Mucosa of rectum (tissue), 2 donors: ENCODE results near the gene DYRK2.

Source experiments
- H3K27ac ChIP-seq, 2 donors: one replicate each; pipeline ENCODE4 v1.7.0; 2013; ENCODE audit warnings: inconsistent platforms in 2 of 2, low read depth in 2 of 2, low read length in 2 of 2
- H3K27me3 ChIP-seq, 2 donors: one replicate each; pipeline ENCODE4 v1.7.0; 2013; ENCODE audit warnings: low read length in 2 of 2; ENCODE audit not compliant: control insufficient read depth in 2 of 2, insufficient read depth in 2 of 2
- H3K36me3 ChIP-seq, 2 donors: one replicate each; pipeline ENCODE4 v1.7.0; 2013; ENCODE audit warnings: low read length in 2 of 2; ENCODE audit not compliant: control insufficient read depth in 2 of 2, insufficient read depth in 2 of 2
- H3K4me1 ChIP-seq, 2 donors: one replicate each; pipeline ENCODE4 v1.7.0; 2013; ENCODE audit warnings: low read length in 2 of 2, mild to moderate bottlenecking in 1 of 2; ENCODE audit not compliant: control insufficient read depth in 2 of 2, insufficient read depth in 2 of 2
- H3K4me3 ChIP-seq, 2 donors: one replicate each; pipeline ENCODE4 v1.7.0; 2013; ENCODE audit warnings: low read length in 2 of 2
- H3K9ac ChIP-seq, 2 donors: one replicate each; pipeline ENCODE4 v1.7.0; 2013; ENCODE audit warnings: low read length in 2 of 2, low read depth in 1 of 2, mild to moderate bottlenecking in 1 of 2
- H3K9me3 ChIP-seq, 2 donors: one replicate each; pipeline ENCODE4 v1.7.0; 2013; ENCODE audit warnings: low read length in 2 of 2; ENCODE audit not compliant: control insufficient read depth in 2 of 2
- donor health status: healthy.
- donor health status: Normal muscosa, but diverticular disease.

The DYRK2 gene

DNA sequence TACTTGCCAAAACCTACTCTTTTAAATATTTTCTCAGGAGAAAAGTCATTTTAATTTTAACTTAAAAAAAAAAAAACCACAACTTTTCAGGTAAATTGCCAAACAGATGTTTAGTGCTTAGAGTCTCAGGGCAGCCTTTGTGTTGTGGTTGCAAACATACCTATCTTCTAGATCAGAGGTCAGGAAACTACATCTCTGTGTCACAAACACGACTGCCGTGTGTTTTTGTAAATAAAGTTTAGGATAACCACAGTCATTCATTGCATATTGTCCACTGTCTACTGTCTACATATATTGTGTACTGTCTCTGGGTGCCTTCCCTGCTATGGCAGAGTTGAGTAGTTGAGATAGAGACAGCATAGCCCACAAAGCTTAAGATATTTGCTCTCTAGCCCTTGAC is 48.9 kb downstream of the DYRK2 start:
- Histone ChIP-seq H3K27me3 (no peaks in the 10 kb centered on the region), H3K9ac (no peak overlapping the region), H3K9me3 (no peaks in the 10 kb centered on the region), H3K36me3 (no peaks in the 10 kb centered on the region), H3K4me1 (peaks cover 0 to 3% of the 10 kb centered on the region in 2 donors), H3K4me3 (no peak overlapping the region), H3K27ac (no peak overlapping the region)

DNA sequence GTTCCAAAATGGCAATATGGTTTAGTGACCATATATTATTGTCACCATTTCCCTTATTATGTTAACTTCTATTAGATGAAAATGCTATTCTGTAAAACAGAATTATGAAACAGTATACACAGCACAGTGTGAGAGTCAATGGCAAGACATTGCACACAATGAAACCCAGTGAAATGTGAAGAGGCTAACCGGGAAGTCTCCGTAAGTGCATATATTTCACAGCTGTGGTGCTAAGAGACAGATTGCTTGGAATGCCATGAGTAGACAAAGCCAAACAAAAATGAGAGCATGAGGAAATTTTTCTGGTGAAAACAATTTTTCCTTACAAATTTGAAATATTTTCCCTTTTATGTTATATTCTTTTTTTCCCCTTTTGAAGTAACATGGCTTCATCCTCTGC is 49.4 kb downstream of the DYRK2 start:
- Histone ChIP-seq H3K4me1 (peaks cover 0 to 3% of the 10 kb centered on the region in 2 donors), H3K27ac (no peak overlapping the region), H3K9ac (no peak overlapping the region), H3K36me3 (no peaks in the 10 kb centered on the region), H3K9me3 (no peaks in the 10 kb centered on the region), H3K27me3 (no peaks in the 10 kb centered on the region), H3K4me3 (no peak overlapping the region)

DNA sequence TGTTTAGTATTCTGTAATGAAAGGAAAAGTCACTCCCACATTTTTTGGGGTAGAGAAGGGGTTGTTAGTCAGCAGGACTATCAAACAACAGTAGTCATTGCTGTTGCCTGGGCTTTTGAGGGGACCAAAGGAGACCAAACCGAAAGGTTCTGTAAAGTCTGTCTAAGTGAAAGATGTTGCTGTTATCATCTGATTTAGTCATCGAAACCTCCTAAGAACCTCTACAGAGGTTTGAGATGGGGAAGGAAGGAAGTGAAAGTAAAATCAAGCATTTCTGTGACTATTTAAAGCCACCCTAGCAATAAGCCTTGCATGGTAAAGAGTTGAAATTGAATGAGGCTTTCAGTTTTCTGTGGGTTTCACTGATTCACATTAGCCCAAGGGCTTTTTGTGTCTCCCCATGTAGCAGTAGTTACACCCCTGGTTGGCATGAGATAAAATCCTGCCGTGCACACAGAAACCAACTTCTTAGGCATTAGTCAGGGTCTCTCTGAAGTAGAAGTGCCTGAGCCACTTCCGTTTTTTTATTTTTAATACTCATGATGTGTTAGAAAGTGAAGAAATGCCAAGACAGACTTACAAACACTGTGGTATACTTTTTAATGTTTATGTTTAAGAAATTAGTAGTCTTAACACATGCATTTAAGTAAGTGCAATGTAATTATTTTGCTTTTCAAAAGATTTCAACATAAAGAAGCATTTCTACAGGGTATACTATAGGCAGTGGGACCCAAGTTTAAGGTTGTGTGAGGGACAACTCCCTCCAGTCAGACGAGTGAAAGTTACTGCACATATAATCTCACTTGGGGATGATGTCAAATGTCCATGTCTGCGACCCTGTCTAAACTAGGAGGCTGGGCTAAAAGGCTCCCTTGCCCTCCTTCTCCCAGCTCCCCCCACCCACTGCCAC is 50.4 kb downstream of the DYRK2 start:
- H3K9me3 ChIP-seq: no peaks in the 10 kb centered on the region
- H3K9ac ChIP-seq: no peak overlapping the region
- H3K36me3 ChIP-seq: no peaks in the 10 kb centered on the region
- no peaks in the 10 kb centered on the region for H3K27me3 ChIP-seq
- H3K27ac ChIP-seq: peak overlapping the region in 1 of 2 donors; percentile 3
- peaks cover 0 to 3% of the 10 kb centered on the region in 2 donors for H3K4me1 ChIP-seq
- H3K4me3 ChIP-seq: peak overlapping the region in 1 of 2 donors; percentile 49

DNA sequence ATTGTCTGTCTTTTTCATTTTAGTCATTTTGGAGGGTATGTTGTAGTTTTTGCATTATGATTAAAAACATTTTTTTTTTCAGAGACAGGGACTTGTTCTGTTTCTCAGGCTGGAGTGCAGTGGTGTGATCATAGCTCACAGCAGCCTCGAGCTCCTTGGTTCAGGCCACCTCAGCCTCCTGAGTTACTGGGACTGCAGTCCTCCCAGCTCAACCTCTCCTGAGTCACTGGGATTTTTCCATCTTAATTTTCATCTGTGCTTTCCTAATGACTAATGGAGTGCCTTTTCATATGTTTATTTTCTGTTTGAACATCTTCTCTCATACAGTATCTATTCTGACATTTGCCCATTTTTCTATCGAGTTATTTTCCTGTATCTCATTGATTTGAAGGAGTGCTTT is 52.6 kb downstream of the DYRK2 start:
- Histone ChIP-seq H3K27ac (no peak overlapping the region), H3K4me3 (no peak overlapping the region), H3K27me3 (no peaks in the 10 kb centered on the region), H3K4me1 (peaks cover 0 to 3% of the 10 kb centered on the region in 2 donors), H3K36me3 (no peaks in the 10 kb centered on the region), H3K9me3 (no peaks in the 10 kb centered on the region), H3K9ac (no peak overlapping the region)

DNA sequence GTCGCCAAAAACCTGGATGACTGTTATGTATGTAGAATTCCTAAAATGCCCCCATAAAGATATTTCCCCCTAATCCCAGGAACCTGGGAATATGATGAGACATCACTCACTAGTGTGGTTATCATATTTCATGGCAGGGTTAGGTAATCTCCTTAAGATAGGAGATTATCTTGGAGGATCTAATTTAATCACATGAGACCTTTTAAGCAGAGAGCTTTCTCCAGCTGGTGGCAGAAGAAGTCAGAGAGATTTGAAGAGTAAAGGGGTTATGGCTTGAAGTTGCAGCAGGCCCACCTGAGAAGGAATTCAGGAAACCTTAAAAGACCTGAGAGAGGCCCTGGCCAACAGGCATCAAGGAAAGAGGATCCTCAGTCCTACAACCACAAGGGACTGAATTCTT is 53.6 kb downstream of the DYRK2 start:
- H3K4me1 ChIP-seq: peaks cover 0 to 4% of the 10 kb centered on the region in 2 donors
- H3K27ac ChIP-seq: no peak overlapping the region
- H3K4me3 ChIP-seq: no peak overlapping the region
- no peak overlapping the region for H3K9ac ChIP-seq
- H3K27me3 ChIP-seq: no peaks in the 10 kb centered on the region
- no peaks in the 10 kb centered on the region for H3K9me3 ChIP-seq
- no peaks in the 10 kb centered on the region for H3K36me3 ChIP-seq

DNA sequence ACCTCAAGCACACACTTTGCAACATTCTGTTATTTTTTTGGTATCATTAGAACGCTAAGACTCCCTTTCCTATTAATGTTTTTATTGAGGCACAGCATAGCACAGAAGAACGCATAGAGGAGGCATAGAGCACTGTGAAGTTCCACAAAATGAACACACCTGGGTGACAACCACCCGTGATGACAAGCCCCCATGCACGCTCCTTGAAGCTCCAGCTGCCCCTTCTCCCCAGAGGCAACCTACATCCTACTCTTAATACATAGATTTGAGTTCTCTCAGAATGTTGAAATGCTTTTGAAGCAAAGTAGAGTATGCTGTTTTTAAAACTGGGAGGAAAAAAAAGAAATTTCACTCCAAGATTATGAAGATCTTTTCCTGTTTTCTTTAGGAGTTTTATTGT is 55.5 kb downstream of the DYRK2 start:
- Histone ChIP-seq H3K27me3 (no peaks in the 10 kb centered on the region), H3K4me1 (peaks cover 0 to 2% of the 10 kb centered on the region in 2 donors), H3K27ac (no peak overlapping the region), H3K4me3 (no peak overlapping the region), H3K9ac (no peak overlapping the region), H3K9me3 (no peaks in the 10 kb centered on the region), H3K36me3 (no peaks in the 10 kb centered on the region)

DNA sequence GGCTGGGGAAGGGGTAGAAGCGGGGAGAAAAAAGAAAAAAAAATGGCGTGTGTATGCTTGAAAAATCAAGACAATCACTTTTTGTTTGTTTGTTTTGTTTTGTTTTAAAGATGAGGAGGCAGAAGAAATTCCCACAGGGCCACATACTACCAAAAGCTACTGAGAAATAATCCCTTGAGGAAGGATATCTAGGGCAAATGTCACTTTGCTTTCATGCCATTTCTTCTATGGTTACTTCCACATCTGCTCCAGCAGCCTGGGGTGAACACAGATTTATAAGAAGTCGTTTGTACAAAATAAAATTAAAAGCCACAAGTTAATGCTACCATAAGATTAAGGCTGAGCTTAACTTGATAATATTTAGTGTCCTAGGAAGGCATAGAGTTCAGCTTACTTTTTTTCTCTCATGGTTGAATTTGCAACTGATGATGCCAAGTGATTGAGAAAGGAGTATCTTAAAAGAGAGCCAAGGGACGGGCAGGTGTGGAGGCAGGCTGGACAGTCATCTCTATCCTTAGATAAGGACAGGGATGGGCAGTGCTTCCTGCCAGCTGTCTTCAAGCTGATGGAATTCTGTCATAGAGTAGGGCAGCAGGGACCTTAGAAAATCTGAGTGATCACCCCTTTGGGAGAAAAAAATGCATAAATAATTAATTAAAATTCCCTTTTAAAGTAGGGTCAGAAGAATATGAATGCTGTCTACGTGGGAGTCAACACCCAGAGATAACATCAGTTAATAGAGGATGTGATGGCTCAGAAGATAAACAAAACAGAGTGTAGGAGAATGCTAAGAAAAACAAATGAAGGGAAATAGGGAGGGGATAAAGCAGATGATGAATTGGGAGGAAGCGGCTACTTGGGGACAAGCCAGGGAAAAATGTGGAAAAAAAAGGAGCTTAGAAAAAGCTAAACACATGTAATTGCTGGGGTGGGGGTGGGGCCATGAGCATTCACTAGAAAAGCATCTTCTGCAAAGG is 57.1 kb downstream of the DYRK2 start:
- no peak overlapping the region for H3K27ac ChIP-seq

DNA sequence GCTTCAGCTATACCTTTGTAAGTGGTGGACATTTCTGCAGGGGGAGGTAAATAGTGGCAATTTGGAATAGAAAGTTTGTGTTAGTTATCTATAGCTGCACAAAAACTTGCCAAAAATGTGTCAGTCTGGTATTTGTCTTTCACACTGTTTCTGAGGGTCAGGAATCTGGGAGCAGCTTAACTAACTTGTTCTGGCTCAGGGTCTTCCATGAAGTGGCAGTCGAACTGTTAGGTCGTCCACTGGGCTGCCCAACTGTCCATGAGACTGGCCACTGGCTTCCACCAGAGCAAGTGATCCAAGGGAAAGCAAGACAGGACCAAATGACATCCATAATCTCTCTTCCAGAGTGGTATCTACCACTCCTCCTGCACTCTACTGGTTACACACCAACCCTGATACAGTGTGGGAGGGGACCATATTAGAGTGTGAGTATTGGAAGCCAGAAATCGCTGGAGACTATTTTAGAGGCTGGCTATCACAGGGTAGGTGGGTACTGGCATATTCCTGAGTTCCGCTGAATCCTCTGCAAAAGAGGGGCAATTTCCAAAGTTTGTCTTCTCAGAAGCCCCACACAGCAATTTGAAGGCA is 60.9 kb downstream of the DYRK2 start:
- peaks cover 15 to 21% of the 10 kb centered on the region in 2 donors for H3K4me1 ChIP-seq
- H3K36me3 ChIP-seq: no peaks in the 10 kb centered on the region

More for the DNA sequence above, 57.1 kb downstream of the DYRK2 start:
- Histone ChIP-seq H3K4me1 (peaks cover 10 to 16% of the 10 kb centered on the region in 2 donors), H3K9ac (no peak overlapping the region), H3K27me3 (no peaks in the 10 kb centered on the region), H3K4me3 (no peak overlapping the region), H3K36me3 (no peaks in the 10 kb centered on the region), H3K9me3 (no peaks in the 10 kb centered on the region)

DNA sequence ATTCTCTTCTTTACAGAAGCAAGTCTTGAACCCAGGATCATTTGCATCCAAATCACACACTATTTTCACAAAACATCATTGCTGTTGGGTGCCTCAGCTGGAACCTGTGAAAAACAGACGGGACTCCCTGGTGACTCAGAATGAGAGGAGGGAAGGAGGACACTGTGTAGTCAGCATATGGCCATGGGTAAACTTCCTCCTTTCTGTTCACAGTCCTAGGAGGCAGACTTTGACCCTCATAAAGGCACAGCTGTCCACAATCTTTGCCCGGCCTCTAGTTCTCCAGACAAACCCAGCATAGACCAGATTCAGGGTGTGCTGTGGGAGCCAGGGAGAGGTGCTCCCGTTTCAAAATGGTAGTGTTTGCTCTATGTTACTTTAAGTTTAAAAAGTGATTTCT is 62.0 kb downstream of the DYRK2 start:
- Histone ChIP-seq H3K4me1 (peaks cover 15 to 27% of the 10 kb centered on the region in 2 donors), H3K9ac (peak overlapping the region in 1 of 2 donors; percentile 31), H3K36me3 (no peaks in the 10 kb centered on the region), H3K9me3 (no peaks in the 10 kb centered on the region), H3K4me3 (peak overlapping the region; percentile 11 to 58), H3K27ac (peak overlapping the region; percentile 83 to 93), H3K27me3 (no peaks in the 10 kb centered on the region)

More for the DNA sequence above, 60.9 kb downstream of the DYRK2 start:
- Histone ChIP-seq H3K27ac (peak overlapping the region; percentile 83 to 87), H3K4me3 (peak overlapping the region; percentile 33 to 58), H3K27me3 (no peaks in the 10 kb centered on the region), H3K9me3 (no peaks in the 10 kb centered on the region), H3K9ac (peak overlapping the region in 1 of 2 donors; percentile 14)
